ENCODE data around the gene BBX.
A peak's percentile ranks its signal among the peaks of the same experiment; 100 is the strongest.
"Not testable (repeated sequence)": the region's sequence is repeated elsewhere in the genome, so short reads cannot be mapped to it uniquely, and the experiment has no call there.

The BBX gene

DNA sequence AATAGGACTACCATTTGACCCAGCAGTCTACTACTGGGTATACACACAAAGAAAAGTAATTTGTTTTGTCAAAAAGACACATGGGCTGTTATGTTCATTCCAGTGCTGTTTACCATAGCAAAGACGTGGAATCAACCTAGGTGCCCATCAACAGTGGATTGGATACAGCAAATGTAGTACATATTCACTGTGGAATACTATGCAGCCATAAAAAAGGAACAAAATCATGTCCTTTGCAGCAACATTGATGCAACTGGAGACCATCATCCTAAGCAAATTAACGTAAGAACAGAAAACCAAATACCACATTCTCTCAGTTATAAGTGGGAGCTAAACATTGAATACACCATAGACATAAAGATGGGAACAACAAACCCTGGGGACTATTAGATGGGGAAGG lies 25.8 kb downstream of the BBX start:
- in situ Hi-C loops (cut with MboI; ENCODE audit: low sequenced_read_pairs, unreplicated experiment) = no loop called here
- TF ChIP-seq, protein P1, sequence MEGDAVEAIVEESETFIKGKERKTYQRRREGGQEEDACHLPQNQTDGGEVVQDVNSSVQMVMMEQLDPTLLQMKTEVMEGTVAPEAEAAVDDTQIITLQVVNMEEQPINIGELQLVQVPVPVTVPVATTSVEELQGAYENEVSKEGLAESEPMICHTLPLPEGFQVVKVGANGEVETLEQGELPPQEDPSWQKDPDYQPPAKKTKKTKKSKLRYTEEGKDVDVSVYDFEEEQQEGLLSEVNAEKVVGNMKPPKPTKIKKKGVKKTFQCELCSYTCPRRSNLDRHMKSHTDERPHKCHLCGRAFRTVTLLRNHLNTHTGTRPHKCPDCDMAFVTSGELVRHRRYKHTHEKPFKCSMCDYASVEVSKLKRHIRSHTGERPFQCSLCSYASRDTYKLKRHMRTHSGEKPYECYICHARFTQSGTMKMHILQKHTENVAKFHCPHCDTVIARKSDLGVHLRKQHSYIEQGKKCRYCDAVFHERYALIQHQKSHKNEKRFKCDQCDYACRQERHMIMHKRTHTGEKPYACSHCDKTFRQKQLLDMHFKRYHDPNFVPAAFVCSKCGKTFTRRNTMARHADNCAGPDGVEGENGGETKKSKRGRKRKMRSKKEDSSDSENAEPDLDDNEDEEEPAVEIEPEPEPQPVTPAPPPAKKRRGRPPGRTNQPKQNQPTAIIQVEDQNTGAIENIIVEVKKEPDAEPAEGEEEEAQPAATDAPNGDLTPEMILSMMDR (IDR thresholded peaks at IDR 0.05; ENCODE audit: borderline replicate concordance, control extremely low read depth, extremely low read depth, insufficient read depth, missing control alignments) = no peak
- DNase-seq (ENCODE audit: low spot score) = no peak

DNA sequence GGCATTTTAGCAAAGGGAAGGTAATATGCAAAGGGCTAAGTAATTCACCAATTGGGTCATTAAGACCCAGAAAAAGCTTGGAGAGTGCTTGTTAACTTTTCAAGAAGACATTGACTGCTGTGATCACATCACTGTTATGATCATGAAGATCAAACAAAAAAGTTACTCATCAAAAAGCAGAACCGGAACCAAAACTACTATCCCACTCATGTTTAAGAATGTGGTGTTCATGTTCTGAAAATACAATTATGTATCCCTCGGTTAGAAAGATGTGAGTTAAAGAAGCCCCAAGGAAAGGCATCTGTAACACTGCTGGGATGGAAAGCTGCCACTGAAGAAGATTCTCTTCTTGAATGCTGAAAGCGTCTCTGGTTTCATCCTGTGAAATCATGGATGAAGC lies 32.6 kb downstream of the BBX start:
- peak; percentile 12 for DNase-seq (ENCODE audit: low spot score)
- in situ Hi-C loops (cut with MboI; ENCODE audit: low sequenced_read_pairs, unreplicated experiment) = no loop called here
- TF ChIP-seq, protein P1 (IDR thresholded peaks at IDR 0.05; ENCODE audit: borderline replicate concordance, control extremely low read depth, extremely low read depth, insufficient read depth, missing control alignments) = no peak

DNA sequence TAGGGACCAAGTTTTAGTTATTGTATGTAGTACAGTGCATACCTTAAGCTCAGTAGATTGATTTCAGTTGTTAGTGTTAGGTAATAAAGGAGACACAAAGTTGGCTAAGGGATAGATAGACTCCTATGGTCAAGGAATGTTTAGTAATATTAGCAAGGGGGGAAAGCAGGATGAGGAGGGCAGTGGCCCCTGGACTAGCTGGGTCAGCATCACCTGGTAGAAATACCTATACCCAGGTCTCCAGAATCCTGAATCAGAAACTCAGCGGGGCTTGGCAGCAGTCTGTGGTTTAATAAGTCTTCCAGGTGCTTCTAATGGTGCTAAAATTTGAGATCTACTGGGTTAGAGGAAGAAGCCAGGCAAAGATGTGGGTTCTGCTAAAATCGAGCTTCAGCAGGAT lies 35.0 kb downstream of the BBX start:
- no peak for DNase-seq (ENCODE audit: low spot score)
- in situ Hi-C loops (cut with MboI; ENCODE audit: low sequenced_read_pairs, unreplicated experiment) = no loop called here

DNA sequence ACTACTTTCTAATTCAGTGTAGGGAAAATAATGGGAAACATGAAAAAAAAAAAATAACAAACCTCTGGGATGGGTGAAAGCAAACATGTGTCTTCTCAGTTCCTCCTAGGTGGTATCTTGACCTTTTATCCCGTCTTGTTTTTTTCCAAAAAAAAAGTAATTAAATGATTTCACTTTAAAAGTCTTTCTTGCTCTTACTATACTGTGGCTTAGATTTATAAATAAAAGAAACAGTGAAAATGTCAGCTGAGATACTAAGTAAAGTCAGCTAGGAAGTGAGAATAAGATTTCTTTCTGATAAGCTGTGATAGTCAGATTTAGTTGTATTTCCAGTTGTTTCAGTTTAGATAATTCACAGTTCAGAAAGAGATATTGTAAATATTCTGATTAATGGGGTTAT lies 37.4 kb downstream of the BBX start:
- in situ Hi-C loops (cut with MboI; ENCODE audit: low sequenced_read_pairs, unreplicated experiment) = no loop called here
- DNase-seq (ENCODE audit: low spot score) = no peak
- TF ChIP-seq, protein P1 (IDR thresholded peaks at IDR 0.05; ENCODE audit: borderline replicate concordance, control extremely low read depth, extremely low read depth, insufficient read depth, missing control alignments) = no peak

More for the DNA sequence above, 35.0 kb downstream of the BBX start:
- TF ChIP-seq, protein P1 (IDR thresholded peaks at IDR 0.05; ENCODE audit: borderline replicate concordance, control extremely low read depth, extremely low read depth, insufficient read depth, missing control alignments) = no peak

DNA sequence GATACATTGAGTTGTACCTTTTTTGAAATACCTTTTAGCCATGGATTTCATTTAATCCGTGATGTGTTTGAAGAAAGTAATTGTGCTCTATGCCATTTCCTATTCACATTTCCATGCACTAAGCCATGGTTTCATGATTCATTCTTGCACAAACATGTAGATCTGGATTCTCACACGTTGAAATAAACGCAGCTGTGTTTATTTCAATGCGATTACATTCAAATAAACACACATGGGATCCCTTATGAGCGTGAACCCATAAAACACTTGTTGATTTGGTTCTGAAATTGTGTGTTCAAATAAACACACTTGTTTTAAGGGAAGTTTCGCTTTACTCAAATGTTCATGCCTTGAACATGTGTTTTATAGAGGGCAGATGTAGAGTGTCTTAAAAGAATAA lies 39.2 kb downstream of the BBX start:
- in situ Hi-C loops (cut with MboI; ENCODE audit: low sequenced_read_pairs, unreplicated experiment) = no loop called here
- DNase-seq (ENCODE audit: low spot score) = no peak
- TF ChIP-seq, protein P1 (IDR thresholded peaks at IDR 0.05; ENCODE audit: borderline replicate concordance, control extremely low read depth, extremely low read depth, insufficient read depth, missing control alignments) = no peak

DNA sequence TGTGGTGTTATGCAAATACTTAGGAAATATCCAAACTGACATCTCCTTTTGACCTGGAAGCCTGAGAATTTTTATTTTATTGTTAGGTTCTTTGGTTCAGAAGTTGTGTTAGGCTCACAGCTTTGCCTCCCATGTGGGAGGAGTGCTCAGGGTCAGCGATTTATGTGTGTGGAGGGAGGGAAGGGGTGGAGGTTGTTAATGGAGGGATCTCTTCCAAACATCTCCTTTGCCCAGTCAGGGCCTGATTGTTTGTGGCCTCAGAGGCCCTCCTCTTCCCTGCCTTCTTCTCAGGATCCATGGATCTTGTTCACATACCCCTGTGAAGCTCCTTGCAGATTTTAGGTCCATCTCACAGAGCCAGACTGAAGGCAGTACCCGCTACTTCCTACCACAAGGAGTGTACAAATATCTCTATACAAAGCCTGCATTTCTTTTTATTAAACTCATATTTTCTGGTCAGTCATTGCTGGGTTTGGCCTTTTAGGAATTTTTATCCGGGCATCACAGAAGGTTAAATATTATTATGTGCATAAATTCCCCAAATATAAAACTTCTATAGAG lies 40.3 kb downstream of the BBX start:
- DNase-seq (ENCODE audit: low spot score) = no peak
- TF ChIP-seq, protein P1 (IDR thresholded peaks at IDR 0.05; ENCODE audit: borderline replicate concordance, control extremely low read depth, extremely low read depth, insufficient read depth, missing control alignments) = no peak
- in situ Hi-C loops (cut with MboI; ENCODE audit: low sequenced_read_pairs, unreplicated experiment) = no loop called here

DNA sequence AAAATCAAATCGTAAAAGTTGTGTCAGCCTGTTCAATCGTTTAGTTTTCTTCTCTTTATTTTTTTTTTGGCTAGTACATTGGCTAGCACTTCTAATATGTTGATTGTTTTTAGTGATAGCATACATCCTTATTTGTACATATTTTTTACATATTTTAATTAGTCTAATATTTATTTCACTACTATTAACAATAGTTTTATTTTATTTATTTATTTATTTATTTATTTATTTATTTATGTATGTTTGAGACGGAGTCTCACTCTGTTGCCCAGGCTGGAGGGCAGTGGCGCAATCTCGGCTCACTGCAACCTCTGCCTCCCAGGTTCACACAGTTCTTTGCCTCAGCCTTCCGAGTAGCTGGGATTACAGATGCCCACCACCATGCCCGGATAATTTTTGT lies 42.5 kb downstream of the BBX start:
- DNase-seq (ENCODE audit: low spot score); in situ Hi-C loops (cut with MboI; ENCODE audit: low sequenced_read_pairs, unreplicated experiment): not testable (repeated sequence)

DNA sequence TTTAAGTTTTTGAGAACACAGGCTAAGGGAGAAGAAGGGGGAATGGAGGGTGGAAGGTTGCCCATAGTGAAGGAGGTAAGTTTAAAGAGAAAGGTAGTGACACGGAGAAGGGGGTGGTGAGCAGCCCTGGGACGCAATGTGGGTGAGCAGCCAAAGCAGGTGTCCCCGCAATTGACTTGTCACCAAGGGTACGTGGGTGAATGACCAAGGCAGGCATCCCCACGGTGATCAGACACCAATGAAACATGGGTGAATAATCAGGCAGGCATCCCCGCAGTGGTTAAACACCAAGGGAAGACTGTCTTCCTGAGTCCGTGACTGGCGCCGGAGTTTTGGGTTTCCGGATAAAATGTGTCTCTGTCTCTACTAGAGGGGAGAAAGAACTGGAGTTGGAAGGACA lies 48.3 kb downstream of the BBX start:
- in situ Hi-C loops (cut with MboI; ENCODE audit: low sequenced_read_pairs, unreplicated experiment); DNase-seq (ENCODE audit: low spot score): not testable (repeated sequence)

DNA sequence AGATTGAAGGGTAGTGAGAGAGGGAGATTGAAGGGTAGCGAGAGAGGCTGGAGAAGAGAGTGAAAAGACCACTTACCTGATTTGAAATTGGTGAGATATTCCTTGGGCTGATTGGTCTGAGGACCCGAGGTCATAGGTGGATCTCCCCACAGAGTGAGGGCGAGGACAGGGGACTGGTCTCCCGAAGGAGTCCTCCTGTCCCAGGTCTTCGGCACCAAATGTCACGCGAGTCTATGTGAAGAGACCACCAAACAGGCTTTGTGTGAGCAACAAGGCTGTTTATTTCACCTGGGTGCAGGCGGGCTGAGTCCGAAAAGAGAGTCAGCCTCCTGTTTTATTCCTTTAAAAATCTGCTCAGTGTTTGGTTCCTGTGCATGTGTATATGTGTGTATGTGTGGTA lies 48.7 kb downstream of the BBX start:
- DNase-seq (ENCODE audit: low spot score); in situ Hi-C loops (cut with MboI; ENCODE audit: low sequenced_read_pairs, unreplicated experiment): not testable (repeated sequence)

Data from GM13976 (cell line).